DMS 273 (cell line): Measurements from ENCODE around the gene ARHGDIB.

Source experiments
- DNase-seq: peaks from one replicate; lab custom pipeline; 2025; ENCODE audit not compliant: unreplicated experiment; lab: John Stamatoyannopoulos, UW

ARHGDIB gene

DNA sequence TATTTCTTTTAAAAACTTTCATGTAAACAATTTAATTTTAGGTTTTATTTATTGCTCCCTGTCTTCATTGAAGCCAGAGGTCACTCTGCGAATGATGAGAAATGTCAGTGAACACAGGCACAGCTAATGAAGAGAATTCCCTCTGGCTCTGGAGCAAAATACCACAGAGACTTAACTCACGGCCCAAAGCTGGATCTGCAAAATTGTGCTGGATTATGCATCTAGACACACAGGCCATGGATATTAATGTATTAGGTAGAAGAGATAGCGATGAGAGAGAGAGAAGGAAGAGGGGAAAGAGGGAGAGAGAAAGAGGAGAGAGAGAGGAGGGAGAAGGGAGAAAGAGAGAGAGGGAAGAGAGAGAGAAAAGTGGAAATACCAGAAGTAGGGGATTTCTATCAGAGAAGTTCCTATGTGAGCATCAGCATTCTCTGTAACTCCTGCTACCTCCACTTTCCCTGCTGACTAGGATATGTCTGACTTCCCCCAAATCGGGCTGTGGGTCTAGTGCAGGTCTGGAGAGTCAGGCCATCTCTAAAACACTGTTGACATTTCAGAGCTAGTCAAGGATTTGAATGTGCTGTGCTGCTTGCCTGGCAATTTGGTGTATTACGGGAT lies 3.7 kb downstream of the ARHGDIB start:
- DNase-seq, result no peak

DNA sequence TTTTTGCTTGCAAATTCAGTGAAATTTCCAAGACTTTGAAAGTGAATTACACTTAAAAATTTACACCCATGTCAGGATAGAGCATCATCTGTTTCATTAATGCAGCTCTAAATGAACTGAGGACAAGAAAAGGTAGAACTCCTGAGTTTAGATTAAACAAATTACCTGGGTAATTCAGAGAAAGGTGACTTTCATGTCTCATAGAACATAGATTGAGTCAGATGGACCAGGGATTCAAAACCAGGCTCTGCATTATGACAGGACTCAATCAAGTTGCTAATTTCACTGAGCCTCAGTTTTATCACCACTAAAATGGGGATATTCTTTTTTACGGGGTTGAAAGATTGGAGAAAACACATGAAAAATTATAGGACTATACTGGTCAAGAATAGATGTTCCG lies 4.5 kb downstream of the ARHGDIB start:
- DNase-seq, result no peak

DNA sequence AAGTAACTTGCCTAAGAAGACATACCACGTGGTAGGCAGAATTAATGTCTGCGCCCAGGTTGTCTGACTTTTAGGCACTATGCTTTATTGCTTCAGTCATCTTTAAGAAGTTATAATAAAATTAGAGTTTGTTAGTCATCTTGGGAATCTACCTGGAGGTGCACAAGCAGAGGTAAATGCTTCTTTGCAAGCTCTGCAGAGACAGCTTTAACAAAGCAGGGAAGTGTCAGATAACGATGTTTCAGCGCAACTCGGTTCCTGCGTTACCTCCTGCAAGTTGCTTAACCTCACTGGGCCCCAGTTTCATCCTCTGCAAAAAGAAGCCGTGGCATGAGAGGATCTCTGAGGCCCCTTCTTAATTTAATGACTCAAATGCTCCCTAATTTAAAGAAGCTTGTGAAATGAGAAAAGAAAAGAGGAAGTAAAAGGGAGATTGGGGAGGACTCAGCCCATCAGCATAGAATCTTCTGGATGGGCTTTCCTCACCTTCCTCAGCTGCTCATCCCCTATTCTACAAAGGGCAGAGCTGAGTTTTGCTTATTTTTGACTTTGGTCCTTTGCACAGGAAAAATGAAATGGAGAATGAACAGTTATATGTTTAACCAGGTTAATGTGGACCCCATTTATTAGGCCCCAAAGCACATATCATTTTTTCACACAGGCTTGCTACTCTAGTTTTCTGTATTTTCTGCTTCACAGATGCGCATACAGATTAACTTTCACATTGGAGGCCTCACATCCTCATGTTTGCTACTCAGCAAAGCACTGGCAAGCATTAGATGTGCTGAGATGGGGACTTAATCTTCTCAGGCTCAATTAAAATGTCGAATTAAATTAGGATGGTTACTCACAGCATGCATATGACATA lies 5.1 kb downstream of the ARHGDIB start:
- no peak for DNase-seq

DNA sequence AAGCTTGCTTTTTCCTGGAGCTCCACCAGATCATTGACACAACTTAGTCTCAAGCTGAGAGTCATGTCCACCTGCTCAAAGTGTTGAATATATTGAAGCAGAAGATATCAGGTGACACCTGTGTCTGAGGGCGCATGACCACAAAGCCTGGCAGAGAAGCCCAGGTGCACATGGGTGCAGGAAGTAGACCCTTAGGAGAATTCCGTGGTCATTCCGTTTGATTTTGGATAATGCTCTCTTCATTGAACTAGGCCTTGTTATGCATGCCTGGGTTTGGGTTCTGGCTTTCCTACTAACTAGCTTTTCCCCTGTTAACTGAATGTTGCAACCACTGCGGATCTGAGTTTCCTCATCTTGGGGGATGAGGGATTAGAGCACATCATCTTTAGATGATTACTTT lies 7.1 kb downstream of the ARHGDIB start:
- no peak for DNase-seq

DNA sequence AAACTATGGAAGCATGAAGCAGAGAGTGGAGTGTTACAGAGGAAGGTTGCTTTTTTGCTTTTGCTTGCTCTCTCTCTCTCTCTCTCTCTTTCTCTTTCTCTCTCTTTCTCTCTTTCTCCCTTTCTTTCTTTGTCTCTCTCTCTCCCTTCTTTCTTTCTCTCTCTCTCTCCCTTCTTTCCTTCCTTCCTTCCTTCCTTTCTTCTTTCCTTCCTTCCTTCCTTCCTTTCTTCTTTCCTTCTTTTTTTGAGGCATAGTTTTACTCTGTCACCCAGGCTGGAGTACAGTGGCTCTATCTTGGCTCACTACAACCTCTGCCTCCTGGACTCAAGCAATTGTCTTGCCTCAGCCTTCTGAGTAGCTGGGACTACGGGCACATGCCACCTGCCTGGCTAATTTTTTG lies 7.6 kb downstream of the ARHGDIB start:
- DNase-seq, result no peak

DNA sequence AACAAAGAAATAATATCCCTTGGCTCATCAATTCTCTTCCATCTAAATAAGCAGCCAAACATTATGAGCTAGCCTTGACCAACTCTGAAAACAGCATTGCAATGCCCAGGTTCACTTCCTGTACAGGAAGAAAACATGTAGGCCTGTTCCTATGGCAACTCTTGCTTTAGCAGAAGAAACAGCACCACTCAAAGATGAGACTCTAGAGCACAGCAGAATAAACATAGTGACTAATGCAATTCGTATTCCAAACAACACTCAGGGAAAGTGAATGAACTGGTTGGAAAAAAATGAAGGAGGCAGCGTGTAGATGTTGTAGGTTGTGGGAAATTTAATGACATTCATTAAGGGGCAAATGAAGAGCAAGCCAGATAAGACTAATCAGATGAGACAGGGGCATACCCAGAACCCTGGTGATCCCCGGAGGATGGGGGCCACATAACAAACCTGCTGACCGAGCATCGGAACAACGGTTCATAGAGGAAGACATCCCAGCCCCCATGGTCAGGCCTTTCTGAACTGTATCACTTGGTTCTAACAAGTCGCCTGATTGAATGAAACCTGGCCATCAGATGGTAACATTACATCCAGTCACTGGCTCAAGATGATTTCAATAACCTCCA lies 9.0 kb downstream of the ARHGDIB start:
- no peak for DNase-seq

DNA sequence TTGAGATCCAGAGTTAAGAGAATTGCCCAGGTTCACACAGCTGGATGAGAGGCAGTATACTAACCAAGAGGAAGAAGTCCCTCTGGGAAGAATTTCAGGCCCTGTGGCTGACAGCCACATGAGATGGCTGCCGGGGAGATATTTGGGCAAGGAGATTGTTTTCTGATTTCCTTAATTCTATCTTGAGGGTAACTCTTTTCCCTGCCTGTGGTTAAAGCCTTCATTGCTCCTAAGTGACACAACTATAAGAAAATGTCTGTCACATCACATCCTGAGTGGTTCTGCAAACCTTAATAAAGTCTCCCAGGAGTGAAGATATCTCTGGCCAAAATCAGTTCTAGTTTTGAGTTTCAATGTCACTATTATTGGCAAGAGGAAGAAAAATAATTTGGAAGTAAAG lies 9.6 kb downstream of the ARHGDIB start:
- DNase-seq, result no peak

DNA sequence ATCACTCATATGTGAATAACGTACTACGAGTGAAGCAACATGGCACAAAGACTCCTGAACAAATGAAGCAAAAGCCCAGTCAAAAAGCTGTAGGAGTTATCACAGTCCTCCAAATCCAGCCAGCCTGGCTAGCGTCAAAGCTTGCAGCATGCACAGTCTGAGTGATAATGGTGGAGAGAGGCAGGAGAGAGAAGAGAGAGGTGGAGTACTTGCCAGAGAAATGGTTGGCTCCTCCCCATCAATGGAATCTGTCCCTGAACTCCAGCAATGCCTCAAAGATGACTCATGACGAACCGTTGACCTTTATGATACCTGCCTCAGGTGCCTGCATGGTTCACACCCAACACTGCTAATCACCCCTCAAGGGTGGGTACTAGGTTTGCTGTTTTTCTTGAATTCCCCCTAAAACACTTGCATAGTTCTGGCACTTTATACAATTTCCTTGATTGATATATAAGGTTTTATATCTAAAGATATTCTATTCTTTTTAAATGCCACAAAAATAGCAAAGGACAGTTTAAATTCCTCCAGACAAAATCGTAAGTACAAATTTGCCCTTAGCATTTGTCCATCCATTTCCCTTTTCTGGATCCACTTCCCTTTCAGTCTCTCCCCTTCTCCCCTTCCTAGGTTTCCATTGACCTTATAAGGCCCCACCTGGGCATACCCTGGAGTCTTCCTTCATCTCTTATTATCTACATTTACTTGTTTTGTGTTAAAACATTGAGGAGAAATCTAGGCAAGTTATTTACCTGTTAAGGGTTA lies 10.2 kb downstream of the ARHGDIB start:
- no peak for DNase-seq

DNA sequence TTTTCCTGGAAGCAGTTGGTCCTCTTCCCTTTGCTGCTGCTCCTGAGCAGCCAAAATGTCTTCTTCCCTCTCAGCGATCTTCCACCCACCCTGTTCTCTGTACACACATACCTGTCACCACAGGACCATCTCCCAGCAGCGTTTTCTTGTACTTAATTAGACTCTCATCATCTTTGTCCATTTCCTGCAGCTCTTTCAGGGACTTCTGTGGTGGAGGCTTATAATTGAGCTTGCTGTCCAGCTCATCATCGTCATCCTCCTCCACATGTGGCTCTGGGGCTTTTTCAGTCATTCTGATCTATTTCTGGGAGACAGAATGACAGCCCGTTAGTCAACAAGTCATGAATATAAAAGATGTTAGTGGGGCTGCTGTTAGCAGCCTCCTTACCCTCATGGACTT lies 11.0 kb downstream of the ARHGDIB start:
- DNase-seq, result no peak

DNA sequence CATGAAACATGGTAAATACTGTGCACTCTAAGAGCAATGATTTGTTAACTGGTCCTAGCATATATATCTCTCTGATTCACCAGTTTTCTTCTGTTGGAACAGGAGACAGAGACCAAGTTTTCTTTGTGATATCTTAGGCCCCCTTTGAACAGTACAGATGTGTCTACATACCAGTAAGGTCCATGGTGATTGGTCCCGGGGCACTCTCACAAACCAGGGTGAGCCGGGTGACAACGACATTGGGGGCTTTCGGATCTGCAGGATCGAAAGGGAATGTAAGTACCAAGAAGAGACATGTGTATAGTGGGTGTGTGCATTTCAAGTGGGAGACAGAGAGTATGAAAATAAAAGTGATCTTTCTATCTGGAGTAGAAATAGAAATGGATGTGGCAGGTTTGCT lies 11.8 kb downstream of the ARHGDIB start:
- DNase-seq, result no peak

DNA sequence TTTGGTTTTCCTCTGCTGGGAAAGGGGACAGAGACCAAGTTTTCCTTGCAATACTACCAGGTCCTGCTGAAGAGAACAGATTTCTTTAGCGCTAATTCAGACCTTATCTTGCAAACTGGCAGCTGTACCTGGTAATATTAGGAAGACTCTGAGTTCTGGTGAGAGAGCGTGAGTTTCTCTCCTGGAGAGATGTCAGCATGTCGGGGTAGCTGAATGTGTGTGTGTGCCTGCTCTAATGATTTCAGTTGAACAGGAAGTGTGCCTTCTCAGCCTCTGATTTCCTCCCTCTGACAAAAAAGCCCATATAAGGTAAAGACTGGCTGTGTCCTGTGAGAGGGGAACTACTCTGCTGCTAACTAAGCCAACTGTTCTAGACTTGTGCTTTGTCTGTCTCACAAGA lies 12.7 kb downstream of the ARHGDIB start:
- peak; percentile 64 for DNase-seq

DNA sequence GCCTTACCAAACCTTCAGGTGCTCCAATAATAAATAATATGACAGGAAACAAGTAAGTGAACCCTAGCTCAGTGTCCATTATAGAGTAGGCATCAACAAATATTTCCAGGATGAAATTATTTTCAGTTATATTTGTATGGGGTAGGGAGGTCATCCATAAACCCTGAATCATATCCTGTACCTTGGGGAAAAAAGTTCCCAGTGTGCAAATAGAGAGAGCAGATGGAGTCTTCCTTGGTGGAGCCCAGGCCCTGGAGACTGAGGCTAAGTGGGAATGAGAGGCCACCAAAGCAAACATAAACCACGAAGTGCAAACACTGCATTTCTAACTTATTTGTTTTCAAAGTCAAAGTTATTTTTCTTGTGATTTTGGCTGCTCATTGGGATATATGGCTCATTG lies 14.5 kb downstream of the ARHGDIB start:
- DNase-seq, result no peak

DNA sequence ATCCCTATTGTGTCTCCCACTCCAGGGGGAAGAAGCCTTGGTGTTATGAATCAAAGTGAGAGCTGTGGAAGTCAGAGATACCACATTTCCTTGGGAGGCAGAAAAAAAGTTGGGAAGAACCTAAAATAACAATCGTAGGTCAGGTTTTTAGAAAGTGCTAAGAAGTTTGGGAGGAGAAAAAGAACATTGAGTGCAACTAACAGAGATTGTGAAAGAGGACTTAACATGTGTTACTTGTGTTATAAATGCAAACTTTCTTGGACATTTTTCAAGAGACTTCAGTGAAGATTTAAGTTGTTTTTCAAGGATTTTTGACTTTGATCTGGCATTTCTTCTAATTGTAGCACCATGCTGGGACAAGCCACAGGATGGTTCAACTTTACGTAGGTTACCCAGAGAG lies 15.2 kb downstream of the ARHGDIB start:
- DNase-seq, result no peak

DNA sequence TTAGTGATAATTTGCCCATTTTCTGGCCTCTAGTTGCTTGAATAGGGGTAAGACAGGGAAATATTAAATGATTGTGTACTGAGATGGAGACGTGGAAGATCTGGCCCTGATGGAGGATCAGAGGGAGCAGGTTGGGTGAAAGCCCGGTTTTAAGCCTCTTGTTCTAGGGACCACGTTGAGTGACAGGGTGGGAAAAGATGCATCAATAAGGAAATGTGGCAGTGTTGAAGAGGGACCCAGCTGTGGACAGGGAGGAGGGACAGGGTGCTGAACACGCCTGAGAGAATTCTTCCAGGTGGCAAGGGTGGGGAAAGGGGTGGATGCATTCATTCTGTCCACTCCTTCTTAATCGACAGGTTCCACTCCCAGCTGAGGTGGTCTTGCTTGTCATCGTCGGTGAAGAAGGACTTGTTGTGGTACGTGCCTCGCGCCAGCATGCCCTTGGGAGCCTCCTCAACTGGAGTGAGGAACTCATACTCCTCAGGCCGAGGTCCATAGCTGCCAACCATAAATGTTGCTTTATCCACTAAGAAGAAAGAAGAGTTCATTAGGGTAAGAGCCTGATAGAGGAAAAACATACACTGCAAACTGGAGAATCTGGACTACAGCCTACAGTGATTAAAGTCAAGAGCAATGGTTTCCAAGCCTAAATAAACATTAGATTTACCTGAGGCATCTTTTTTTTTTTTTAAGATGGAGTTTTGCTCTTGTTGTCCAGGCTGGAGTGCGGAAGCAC lies 19.0 kb downstream of the ARHGDIB start:
- DNase-seq, result no peak

DNA sequence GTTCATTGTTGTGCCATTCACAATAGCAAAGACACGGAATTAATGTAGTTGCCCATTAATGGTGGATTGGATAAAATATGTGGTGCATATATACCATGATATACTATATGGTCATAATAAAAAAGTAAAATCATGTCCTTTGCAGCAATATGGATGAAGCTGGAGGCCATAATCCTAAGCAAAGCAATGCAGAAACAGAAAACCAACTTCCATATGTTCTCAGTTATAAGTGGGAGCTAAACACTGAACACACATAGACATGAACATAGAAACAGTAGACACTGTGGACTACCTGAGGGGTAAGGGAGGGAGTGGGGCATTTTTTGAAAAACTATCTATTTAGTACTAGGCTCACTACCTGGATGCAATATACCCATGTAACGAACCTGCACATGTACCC lies 20.0 kb downstream of the ARHGDIB start:
- DNase-seq, result no peak

DNA sequence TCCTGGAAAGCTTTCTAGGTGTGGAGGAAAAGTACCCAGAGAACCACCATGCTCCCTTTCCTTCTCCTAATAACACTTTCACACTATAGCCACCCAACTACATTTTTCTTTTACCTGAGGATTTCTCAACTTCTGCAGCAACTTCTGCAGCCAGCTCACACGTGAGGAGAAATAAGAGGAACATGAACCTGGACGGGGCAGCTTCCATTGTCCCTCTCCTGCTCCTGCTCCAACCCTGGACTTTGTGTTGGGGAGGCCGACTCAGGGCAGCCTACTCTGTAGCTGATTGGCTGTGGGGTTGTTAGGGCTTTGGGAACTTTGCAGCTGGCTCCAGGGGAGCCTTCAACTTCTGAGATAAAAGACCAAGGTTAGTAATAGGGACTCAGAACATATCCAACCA lies 23.1 kb downstream of the ARHGDIB start, which contains the start of gene ERP27:
TSS of gene ERP27 (minus strand) at position 237 of the 400 bp plus-strand sequence. CDS start at position 208, 29 bp downstream.
- no peak for DNase-seq

DNA sequence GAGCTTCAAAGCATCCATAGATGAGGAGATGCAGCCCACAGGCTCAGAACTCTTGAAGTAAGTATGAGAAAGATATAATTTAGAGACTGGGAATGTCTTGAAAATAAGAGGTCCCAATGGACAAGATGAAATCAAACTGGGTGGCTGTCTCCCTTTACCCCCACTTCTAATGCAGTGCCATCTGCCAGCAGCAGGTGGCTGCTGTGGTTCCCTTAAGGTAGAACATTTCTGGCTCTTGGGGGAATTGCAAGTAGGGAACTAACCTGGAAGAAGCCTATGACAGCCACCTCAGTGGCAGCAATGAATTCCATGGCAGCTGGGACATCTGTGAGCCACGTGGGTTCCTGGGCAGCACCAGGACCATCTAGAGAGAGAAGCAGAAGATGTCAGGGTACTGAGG lies 23.7 kb downstream of the ARHGDIB start:
- DNase-seq, result peak; percentile 47

DNA sequence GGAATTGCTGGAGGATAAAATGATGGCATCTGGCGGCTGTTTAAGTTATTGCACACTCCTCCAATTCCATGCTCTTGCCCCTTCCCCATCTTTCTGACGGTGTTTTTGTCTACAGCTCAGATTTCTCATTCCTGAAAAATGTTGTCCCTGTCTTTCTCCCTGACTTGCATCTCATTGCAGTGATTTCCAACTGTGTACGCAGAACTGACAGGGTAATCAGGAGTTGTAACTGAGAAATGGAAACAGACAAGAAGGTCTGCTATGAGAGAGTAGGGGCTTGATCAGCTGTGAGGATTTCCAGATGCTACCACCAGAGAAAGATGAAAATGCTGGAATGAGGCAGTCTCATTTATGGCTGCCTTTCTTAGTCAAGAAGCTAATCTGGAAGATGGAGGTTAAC lies 24.4 kb downstream of the ARHGDIB start:
- DNase-seq, result no peak

DNA sequence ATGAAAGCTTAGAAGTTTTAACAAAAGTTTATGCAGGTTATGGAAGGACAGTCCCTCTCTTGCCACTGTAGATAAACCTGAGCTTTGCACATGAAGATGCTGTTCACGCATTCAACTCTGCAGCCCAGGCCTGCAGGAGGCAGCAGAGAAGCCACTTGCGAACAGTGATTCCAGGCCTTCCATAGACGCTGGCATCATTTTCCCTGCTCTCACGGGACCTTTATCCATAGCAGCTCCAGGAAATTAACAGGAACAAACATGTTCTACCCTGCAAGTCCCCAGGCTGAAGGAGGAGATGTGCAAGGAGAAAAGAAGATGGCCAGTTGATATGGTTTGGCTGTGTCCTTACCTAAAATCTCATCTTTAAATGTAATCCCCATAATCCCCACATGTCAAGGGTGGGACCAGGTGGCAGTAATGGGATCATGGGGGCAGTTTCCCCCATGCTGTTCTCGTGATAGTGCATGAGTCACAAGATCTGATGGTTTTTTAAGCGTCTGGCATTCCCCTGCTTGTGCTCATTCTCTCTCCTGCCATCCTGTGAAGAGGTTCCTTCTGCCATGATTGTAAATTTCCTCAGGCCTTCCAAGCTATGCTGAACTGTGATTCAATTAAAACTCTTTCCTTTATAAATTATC lies 25.1 kb downstream of the ARHGDIB start:
- DNase-seq, result peak; percentile 2

DNA sequence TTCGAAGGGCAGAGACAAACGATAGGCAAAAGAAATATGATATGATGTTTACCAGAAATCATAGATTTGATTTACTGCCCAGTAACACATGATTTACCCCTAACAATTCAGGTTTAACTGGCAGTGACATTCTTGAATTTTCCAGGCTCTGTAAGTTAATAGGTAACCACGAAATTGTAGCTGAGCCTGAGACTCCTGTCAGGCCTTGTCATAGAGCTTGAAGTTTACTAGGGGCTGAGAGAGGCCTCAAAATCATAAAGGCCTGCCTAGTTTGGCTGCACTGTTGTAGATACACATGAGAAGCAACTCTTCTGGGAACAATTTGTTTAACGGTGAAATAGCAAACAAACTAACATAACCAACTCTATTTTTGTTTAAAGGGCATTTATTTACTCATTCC lies 26.4 kb downstream of the ARHGDIB start:
- no peak for DNase-seq
